ENCODE measurements around the gene SLC38A9.
"Not testable (repeated sequence)": the region's sequence is repeated elsewhere in the genome, so short reads cannot be mapped to it uniquely, and the experiment has no call there.

SLC38A9 gene

GRCh38 chr5:55702598-55703345 lies 9.4 kb downstream of the SLC38A9 start:
- DNase-seq: no peak

DNA sequence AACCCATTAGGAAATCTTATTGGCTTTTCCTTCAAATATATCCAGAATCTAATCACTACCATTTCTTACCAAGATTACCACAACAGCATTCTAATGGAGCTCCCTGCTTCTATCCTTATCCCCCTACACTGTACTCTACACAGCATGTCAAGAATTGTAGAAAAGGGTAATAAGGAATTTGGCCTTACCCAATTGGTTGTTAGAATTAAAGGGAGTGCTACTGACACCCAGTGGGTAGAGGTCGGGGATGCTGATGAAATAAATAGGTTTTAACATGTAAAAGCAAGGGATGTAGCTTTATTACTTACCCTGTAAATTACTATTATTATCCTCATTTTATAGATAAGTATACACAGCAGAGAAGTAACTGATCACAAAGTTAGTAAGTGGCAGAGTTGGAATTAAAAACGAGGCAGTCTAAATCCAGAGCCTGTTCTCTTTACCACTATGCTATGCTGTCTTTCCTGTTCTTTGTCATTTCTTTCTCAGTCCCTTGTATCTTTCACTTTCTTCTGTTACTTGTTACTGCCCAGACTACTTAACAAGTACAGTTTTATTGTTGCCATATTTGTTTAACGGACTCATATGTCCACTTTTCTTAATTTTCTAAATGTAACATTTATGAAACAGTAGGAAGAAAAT lies 10.5 kb downstream of the SLC38A9 start:
- no peak for DNase-seq

- DNase-seq: no peak
These were observed 11.4 kb downstream of the SLC38A9 start for GRCh38 chr5:55700745-55701144.

- no peak for DNase-seq
These were observed 13.0 kb downstream of the SLC38A9 start for GRCh38 chr5:55699041-55699688.

- not testable (repeated sequence) for DNase-seq
These were observed 15.4 kb downstream of the SLC38A9 start for GRCh38 chr5:55696704-55697103.

GRCh38 chr5:55694152-55694830 lies 17.8 kb downstream of the SLC38A9 start:
- peak in 2 of 3 experiments; percentile 18 to 41 for DNase-seq

GRCh38 chr5:55692509-55692908 lies 19.6 kb downstream of the SLC38A9 start:
- no peak for DNase-seq

- no peak for DNase-seq
These were observed 20.1 kb downstream of the SLC38A9 start for GRCh38 chr5:55692106-55692417.

GRCh38 chr5:55691265-55692105 lies 20.6 kb downstream of the SLC38A9 start:
- DNase-seq: peak in 2 of 3 experiments; percentile 50 to 71

GRCh38 chr5:55682071-55682470 lies 30.1 kb downstream of the SLC38A9 start:
- DNase-seq: no peak

DNA sequence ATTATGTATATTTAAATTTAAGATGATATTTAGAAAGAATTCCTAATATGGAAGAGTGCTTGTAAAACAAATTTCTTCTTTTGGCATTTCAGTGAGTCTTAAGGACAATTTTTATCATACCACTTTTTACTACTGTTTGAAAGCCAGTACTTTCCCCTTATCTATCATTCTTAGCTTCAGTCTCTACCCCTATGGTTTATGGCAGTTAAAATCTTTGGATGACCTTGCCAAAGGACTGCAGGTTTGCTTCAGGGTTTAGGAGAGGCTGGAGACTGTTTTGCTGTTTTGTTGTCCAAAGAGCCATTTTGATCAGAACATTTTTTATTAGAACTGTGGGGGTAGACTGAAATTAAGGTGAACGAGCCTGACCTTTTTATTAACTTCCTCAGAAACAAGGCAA lies 30.8 kb downstream of the SLC38A9 start:
- DNase-seq: no peak

- peak in 1 of 3 experiments; percentile 27 for DNase-seq
These were observed 31.8 kb downstream of the SLC38A9 start for GRCh38 chr5:55680353-55680752.

DNA sequence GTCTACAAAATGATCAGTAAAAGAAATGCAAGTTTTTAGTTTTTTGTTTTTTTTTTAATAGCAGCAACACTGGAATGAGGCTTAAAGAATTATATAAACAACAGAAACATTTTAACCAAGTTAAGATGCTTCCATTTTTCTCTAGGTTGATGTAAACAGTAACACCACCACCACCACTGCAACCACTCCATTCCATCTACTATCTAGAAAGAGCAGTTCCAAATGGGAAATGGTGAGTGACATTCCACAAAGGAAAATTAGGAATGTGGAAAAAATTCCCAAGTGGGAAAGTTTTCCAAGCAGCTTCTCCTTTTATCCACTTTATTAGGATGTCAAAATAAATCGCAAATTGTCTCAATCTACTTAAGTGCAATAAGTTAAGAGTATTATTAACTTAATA lies 32.6 kb downstream of the SLC38A9 start:
- no peak for DNase-seq

DNA sequence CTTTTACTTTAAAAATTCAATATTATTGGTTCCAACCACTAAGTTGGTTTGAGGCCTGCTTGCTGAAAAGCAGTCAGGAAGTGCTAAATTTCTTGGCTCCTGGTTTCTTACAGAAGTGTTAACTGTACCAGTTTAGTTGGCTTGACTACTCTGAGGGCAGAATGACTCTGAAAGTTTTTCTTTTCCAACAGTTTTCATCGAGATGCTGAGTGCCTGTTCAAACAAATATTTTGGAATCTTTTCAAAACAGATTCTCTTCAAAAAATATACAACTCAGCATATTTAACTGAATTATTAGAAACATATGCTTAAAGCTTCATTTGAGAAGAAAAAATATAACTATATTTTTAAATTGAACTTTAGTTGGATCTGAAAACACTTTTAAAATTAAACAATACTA lies 37.0 kb downstream of the SLC38A9 start:
- no peak for DNase-seq

DNA sequence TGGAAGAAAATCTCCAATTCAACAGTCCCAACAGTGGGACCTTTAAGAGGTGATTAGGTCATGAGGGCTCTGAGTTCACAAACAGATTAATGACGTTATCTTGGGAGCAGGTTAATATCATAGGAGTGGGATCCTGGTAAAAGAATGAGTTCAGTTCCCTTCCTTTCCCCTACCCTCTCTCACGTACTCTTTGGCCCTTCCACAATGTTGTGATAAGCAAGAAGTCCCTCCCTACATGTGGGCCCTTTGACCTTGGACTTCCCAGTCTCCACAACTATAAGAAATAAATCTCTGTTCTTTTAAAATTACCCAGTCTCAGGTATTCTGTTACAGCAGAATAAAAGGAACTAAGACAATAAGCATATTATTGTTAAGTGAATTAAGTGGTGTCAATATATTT lies 37.8 kb downstream of the SLC38A9 start:
- DNase-seq: peak in 1 of 3 experiments; percentile 37

DNA sequence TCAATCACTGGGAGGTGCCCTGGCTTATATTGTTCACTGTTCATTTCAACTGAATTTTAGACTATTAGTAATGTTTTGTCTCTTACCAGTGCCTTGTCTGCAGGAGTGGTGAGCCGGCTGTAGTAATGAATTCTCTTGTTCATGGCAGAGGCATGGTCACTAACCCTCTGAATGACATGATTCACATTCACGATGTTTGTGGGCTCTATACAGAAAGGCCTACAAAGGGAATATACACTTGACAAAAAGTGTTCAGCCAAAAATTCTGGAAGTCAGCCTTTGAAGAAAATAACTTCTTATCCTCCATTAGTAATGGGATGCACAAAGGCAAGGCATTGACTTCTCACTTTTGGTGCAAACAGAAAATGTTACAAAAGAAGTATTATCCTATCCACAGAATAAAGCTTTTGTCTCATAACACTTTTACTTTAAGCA lies 39.6 kb downstream of the SLC38A9 start:
- no peak for DNase-seq

DNA sequence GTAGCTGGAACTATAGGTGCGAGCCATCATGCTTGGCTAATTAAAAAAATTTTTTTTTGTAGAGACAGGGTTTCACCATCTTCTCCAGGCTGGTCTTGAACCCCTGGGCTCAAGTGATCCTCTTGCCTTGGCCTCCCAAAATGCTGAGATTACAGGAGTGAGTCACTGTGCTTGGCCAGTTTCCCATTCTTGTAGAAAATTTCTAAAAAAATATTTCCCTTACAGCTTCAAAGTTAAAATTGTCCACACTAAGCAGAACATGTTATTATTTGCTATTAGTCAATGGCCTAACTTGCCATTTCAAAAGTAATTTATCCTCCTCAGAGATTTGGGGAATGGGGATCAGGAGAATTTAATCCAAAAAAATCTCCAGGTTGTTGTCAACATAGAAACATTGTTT lies 40.1 kb downstream of the SLC38A9 start:
- DNase-seq: no peak

DNA sequence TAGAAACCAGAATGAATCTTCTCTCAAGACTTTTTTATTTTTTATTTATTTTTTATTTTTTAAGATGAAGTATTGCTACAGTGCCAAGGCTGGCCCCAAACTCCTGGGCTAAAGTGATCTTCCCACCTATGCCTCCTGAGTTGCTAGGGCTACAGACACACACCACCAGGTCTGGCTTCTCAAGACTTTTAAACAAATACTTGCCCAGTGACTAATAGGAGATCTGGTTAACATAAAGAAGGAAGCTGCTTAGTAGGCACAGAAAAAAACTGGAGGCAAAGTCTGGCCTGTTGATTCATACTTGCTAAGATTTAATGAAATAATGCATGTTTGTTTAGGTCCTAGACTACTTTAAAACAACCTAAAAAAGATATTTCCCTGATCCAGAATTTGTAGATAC lies 43.8 kb downstream of the SLC38A9 start:
- DNase-seq: no peak

GRCh38 chr5:55667938-55668337 lies 44.2 kb downstream of the SLC38A9 start:
- DNase-seq: no peak

DNA sequence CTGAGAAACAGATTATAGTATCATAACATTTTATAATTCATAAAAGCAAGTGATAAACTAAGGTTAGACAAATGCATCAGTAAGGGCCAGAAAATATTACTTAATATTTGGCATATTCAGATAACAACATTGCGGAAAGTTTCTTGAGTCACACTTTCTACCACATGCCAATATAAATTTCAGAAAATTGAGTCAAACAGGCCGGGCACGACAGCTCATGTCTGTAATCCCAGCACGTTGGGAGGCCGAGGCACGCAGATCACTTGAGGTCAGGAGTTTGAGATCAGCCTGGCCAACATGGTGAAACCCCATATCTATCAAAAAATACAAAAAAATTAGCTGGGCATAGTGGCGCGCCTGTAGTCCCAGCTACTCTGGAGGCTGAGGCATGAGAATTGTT lies 47.1 kb downstream of the SLC38A9 start:
- no peak for DNase-seq

DNA sequence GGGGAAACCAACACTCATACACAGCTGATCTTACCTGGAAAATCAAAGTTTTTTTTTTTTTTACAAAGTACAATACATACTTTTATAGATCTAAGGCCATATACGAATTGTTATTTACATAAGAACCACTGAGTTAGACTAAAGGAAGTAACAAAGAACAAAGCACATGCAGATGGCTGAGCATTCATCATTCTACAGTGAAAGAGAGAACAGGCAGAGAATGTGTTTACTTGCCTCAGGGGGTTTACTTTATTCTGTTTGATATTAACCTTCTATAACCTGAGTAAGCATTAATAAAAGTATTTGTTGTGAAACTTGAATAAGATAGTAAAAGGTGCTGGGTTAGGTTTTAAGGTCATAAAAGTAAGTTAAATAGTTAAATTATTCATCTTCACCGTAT lies 54.7 kb downstream of the SLC38A9 start:
- DNase-seq: peak in 2 of 3 experiments; percentile 12 to 63

GRCh38 chr5:55650386-55650785 lies 61.7 kb downstream of the SLC38A9 start:
- no peak for DNase-seq

- DNase-seq: no peak
These were observed 62.2 kb downstream of the SLC38A9 start for GRCh38 chr5:55649963-55650362.
